ENCODE measurements around the gene ETV1. TPM values are rescaled to one million over a fixed set of nuclear protein-coding genes. Genes with fewer than 3 reads are reported as not detected.
A peak's percentile ranks its signal among the peaks of the same experiment; 100 is the strongest.

ETV1 gene
- total and polyA plus RNA-seq, 2 experiments from 2014 or later, result 5.9 to 8.4 TPM

DNA sequence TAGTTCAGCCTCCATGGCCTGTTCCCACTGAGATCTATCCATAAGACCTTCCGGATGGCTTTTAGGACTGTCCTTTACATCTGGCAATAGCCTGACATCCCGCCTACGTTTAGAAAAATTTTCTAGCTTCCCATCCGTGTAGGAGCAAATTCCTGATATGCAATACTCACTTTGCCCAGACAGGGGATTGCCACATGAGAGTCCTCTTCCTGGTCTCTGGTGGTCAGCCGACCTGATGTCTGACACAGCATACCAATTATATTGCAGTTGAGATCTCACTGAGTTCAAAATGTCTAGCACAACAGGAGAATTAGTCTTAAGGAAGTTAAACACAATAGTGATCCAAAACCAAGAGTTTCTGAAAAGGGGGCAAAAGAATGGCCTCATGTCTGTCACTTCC is 9.4 kb upstream of the ETV1 start:
- TF ChIP-seq, protein P1, sequence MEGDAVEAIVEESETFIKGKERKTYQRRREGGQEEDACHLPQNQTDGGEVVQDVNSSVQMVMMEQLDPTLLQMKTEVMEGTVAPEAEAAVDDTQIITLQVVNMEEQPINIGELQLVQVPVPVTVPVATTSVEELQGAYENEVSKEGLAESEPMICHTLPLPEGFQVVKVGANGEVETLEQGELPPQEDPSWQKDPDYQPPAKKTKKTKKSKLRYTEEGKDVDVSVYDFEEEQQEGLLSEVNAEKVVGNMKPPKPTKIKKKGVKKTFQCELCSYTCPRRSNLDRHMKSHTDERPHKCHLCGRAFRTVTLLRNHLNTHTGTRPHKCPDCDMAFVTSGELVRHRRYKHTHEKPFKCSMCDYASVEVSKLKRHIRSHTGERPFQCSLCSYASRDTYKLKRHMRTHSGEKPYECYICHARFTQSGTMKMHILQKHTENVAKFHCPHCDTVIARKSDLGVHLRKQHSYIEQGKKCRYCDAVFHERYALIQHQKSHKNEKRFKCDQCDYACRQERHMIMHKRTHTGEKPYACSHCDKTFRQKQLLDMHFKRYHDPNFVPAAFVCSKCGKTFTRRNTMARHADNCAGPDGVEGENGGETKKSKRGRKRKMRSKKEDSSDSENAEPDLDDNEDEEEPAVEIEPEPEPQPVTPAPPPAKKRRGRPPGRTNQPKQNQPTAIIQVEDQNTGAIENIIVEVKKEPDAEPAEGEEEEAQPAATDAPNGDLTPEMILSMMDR (IDR thresholded peaks at IDR 0.05; ENCODE audit: poor library complexity), result no peak
- no peak for TF ChIP-seq EZH2 (IDR thresholded peaks at IDR 0.05; ENCODE audit: borderline replicate concordance)
- TF ChIP-seq EZH2phosphoT487 (IDR thresholded peaks at IDR 0.05; ENCODE audit: low read depth, severe bottlenecking, unreplicated experiment), result no peak
- Histone ChIP-seq H3K27ac (no peak overlapping the region), H3K27me3 (no peaks in the 10 kb centered on the region), H3K4me2 (no peak overlapping the region), H3K9me2 (replicated peaks; ENCODE audit: insufficient read depth) (no peaks in the 10 kb centered on the region), H3K4me3 (no peak overlapping the region), H2AFZ (no peak overlapping the region), H3K36me3 (replicated peaks; ENCODE audit: insufficient read depth, low read depth) (no peaks in the 10 kb centered on the region), H4K20me1 (ENCODE audit: insufficient read depth, poor library complexity, severe bottlenecking) (no peaks in the 10 kb centered on the region), H3K79me2 (no peaks in the 10 kb centered on the region), H3K9me3 (ENCODE audit: low read depth) (no peaks in the 10 kb centered on the region), H3K4me1 (ENCODE audit: insufficient read depth) (no peaks in the 10 kb centered on the region)
- 88% methylated on average over 5 of the region's 5 CpGs for WGBS (ENCODE audit: low lambda C conversion rate, missing lambda C conversion rate)
- DNase-seq (ENCODE audit: low spot score), result no peak

DNA sequence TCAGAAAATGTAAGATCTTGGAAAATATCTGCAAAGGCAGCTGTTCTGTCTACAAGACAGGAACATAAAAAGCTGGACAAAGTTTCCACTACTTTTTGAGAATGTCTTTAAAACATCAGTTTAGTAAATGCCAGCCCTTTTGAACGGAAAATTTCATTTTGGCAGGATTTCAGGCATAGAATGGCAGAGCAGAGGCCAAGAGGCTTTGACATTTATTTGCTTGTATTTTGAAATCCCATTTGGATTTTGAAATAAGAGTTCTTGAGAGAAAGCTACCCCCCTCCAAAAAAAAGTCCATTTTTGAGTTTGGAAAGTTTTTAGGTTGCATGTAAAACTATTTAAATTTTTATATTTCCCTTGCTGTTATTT is 3.1 kb upstream of the ETV1 start:
- Histone ChIP-seq H3K4me2 (peak overlapping the region; percentile 82), H3K4me3 (no peak overlapping the region), H3K4me1 (ENCODE audit: insufficient read depth) (peaks cover 3% of the 10 kb centered on the region), H2AFZ (peak overlapping the region; percentile 67), H3K9me2 (replicated peaks; ENCODE audit: insufficient read depth) (no peaks in the 10 kb centered on the region), H3K79me2 (no peaks in the 10 kb centered on the region), H3K27ac (peak overlapping the region; percentile 89), H3K36me3 (replicated peaks; ENCODE audit: insufficient read depth, low read depth) (no peaks in the 10 kb centered on the region), H3K9me3 (ENCODE audit: low read depth) (no peaks in the 10 kb centered on the region), H4K20me1 (ENCODE audit: insufficient read depth, poor library complexity, severe bottlenecking) (no peaks in the 10 kb centered on the region), H3K27me3 (no peaks in the 10 kb centered on the region)
- no peak for DNase-seq (ENCODE audit: low spot score)
- 47% methylated on average over 1 of the region's 1 CpG for WGBS (ENCODE audit: low lambda C conversion rate, missing lambda C conversion rate)
- no peak for TF ChIP-seq EZH2phosphoT487 (IDR thresholded peaks at IDR 0.05; ENCODE audit: low read depth, severe bottlenecking, unreplicated experiment)

DNA sequence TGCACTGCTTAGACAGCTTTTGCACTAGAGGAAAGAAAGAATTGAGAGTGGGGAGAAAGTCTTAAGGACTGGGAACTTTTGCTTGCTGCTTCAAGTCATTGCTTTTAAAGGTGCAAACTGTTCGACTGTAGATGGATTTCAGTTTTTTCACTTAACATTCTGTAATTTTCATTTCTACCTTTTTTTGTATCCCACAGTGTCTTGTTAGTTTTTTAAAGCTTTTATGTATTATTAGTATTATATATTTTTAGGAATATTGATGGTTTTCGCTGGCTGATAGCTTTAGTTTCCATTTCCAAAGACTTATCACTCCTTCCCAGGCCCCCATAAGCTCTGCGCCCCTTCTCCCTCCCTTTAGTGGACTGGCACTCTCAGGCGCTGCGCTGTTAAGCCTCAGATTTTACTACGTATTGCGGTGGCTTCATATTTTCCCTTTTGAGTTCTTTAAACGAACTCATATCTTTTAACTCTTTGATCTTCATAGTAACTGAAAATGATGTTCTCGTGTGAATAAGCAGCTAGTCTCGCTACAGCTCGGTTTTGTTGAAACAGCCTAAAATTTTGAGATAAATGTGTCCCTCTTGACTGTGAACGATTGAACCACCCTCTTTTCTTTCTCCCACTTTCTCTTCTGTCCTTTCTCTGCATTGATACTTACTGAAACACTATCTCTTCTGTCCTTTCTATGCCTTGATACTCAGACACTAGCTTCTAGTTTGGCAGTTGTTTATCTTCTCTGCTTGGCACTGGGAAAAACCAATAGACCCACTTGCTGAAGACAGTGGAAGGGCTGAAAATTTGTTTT is 2.5 kb upstream of the ETV1 start:
- Histone ChIP-seq H3K27me3 (no peaks in the 10 kb centered on the region), H3K9me3 (ENCODE audit: low read depth) (no peaks in the 10 kb centered on the region), H3K36me3 (replicated peaks; ENCODE audit: insufficient read depth, low read depth) (no peaks in the 10 kb centered on the region), H2AFZ (peak overlapping the region; percentile 67), H3K9me2 (replicated peaks; ENCODE audit: insufficient read depth) (no peaks in the 10 kb centered on the region), H3K4me2 (peak overlapping the region; percentile 82), H4K20me1 (ENCODE audit: insufficient read depth, poor library complexity, severe bottlenecking) (no peaks in the 10 kb centered on the region), H3K4me3 (peak overlapping the region; percentile 22), H3K27ac (peak overlapping the region; percentile 89), H3K4me1 (ENCODE audit: insufficient read depth) (peaks cover 6% of the 10 kb centered on the region), H3K79me2 (no peaks in the 10 kb centered on the region)
- no peak for DNase-seq (ENCODE audit: low spot score)
- 52% methylated on average over 12 of the region's 12 CpGs for WGBS (ENCODE audit: low lambda C conversion rate, missing lambda C conversion rate)
- TF ChIP-seq EZH2 (IDR thresholded peaks at IDR 0.05; ENCODE audit: borderline replicate concordance), result no peak
- TF ChIP-seq, protein P1 (IDR thresholded peaks at IDR 0.05; ENCODE audit: poor library complexity), result no peak

DNA sequence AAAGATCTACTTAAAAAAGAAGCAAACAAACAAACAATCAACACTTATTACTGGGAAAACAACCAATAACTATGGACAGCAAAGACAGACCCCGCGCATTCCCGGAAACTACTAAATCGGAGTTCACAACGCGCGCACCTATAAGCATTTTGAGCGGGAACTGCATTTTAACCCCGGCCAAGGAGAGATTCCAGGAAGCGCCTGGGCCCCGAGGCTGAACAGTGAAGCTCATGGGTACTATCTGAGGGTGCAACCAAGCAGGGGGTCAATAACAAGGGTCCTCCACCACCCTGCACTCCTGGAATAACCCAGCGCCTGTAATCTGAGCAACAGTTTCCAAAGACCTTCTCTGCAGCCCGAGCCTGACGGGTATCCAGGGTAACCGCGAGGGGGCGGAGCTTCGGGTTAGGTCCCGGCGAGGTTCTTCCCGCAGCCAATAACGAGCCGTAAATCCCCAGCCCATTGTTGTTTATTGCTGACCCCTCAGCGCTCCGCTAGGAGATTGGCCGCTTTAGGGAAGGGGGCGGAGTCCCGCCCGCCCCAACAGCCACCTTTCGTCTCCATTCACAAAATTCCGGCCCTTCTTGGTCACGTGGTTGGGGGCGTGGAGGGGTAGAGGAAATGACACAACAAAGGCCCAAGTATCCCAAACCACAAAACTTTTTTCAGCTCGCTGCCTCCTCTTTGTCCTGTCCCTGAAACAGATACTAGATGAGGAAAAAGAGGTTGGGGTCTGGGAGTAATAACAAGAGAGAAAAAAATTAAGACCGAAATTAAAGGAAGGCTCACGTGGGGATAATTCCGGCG is 1.7 kb upstream of the ETV1 start:
- no peaks in the 10 kb centered on the region for H4K20me1 ChIP-seq (ENCODE audit: insufficient read depth, poor library complexity, severe bottlenecking)
- H3K4me3 ChIP-seq, result peak overlapping the region; percentile 40
- H3K9me2 ChIP-seq (replicated peaks; ENCODE audit: insufficient read depth), result no peaks in the 10 kb centered on the region
- H3K4me2 ChIP-seq, result peak overlapping the region; percentile 82
- WGBS (ENCODE audit: low lambda C conversion rate, missing lambda C conversion rate), result 2% methylated on average over 38 of the region's 38 CpGs
- H2AFZ ChIP-seq, result peak overlapping the region; percentile 70
- TF ChIP-seq EZH2phosphoT487 (IDR thresholded peaks at IDR 0.05; ENCODE audit: low read depth, severe bottlenecking, unreplicated experiment) (no peak), EZH2 (IDR thresholded peaks at IDR 0.05; ENCODE audit: borderline replicate concordance) (no peak)
- TF ChIP-seq, protein P1 (IDR thresholded peaks at IDR 0.05; ENCODE audit: poor library complexity), result no peak
- peaks cover 6% of the 10 kb centered on the region for H3K4me1 ChIP-seq (ENCODE audit: insufficient read depth)
- H3K27ac ChIP-seq, result peak overlapping the region; percentile 89
- no peaks in the 10 kb centered on the region for H3K36me3 ChIP-seq (replicated peaks; ENCODE audit: insufficient read depth, low read depth)
- no peaks in the 10 kb centered on the region for H3K9me3 ChIP-seq (ENCODE audit: low read depth)
- DNase-seq (ENCODE audit: low spot score), result peak; percentile 97
- H3K27me3 ChIP-seq, result no peaks in the 10 kb centered on the region
- H3K79me2 ChIP-seq, result no peaks in the 10 kb centered on the region

Measured in hepatocyte (in vitro differentiated cells).